ENCODE data around the gene STXBP1. TPM values are rescaled to one million over a fixed set of nuclear protein-coding genes. Genes with fewer than 3 reads are reported as not detected.

Gene STXBP1
- total and polyA plus RNA-seq, 2 of the 8 experiments (the other 6 are each of a cell fraction or from before 2014, with no cell fraction given) = 11.5 to 60.9 TPM

GRCh38 chr9:127680226-127680625, 68.1 kb downstream of the STXBP1 start (continued):
- no peak for TF ChIP-seq ATF2 (IDR thresholded peaks at IDR 0.05; ENCODE audit: low read length)
- TF ChIP-seq GTF2F1 (IDR thresholded peaks at IDR 0.05; ENCODE audit: borderline replicate concordance, low read depth, low read length) = no peak
- TF ChIP-seq POLR2AphosphoS5 (IDR thresholded peaks at IDR 0.05; ENCODE audit: low read depth, low read length) = no peak
- no peak for TF ChIP-seq NANOG (IDR thresholded peaks at IDR 0.05; ENCODE audit: insufficient read depth, low read depth, low read length, poor library complexity, severe bottlenecking)
- TF ChIP-seq CBX8 (IDR thresholded peaks at IDR 0.05; ENCODE audit: borderline replicate concordance, low read depth, low read length) = no peak
- no peak for TF ChIP-seq GABPA (IDR thresholded peaks at IDR 0.05; ENCODE audit: borderline replicate concordance, insufficient read depth, low read length)
